B cell (primary cell): ENCODE results near the gene PTPN22.

Experiments used
- CTCF ChIP-seq: fragments of 200-600 bp; IDR thresholded peaks from one replicate; pipeline ENCODE4 v1.8.0; 2022; ENCODE audit warnings: antibody characterized with exemption, mild to moderate bottlenecking
- EZH2 ChIP-seq: IDR thresholded peaks from 2 replicates; pipeline ENCODE4 v1.6.1; 2012; ENCODE audit warnings: borderline replicate concordance, low read depth, mild to moderate bottlenecking, moderate library complexity, low read length; ENCODE audit not compliant: insufficient read depth, poor library complexity, severe bottlenecking

- TF ChIP-seq CTCF: no peak
- no peak for TF ChIP-seq EZH2
These were observed 61.6 kb downstream of the PTPN22 start for GRCh38 chr1:113809670-113810602.
